ENCODE data around the gene SLIT1.

The SLIT1 gene

GRCh38 chr10:97071496-97071895 is 114.3 kb downstream of the SLIT1 start:
- no peak for TF ChIP-seq OSR1 (CRISPR knock-in tag; IDR thresholded peaks at IDR 0.05)
- TF ChIP-seq, protein P1, sequence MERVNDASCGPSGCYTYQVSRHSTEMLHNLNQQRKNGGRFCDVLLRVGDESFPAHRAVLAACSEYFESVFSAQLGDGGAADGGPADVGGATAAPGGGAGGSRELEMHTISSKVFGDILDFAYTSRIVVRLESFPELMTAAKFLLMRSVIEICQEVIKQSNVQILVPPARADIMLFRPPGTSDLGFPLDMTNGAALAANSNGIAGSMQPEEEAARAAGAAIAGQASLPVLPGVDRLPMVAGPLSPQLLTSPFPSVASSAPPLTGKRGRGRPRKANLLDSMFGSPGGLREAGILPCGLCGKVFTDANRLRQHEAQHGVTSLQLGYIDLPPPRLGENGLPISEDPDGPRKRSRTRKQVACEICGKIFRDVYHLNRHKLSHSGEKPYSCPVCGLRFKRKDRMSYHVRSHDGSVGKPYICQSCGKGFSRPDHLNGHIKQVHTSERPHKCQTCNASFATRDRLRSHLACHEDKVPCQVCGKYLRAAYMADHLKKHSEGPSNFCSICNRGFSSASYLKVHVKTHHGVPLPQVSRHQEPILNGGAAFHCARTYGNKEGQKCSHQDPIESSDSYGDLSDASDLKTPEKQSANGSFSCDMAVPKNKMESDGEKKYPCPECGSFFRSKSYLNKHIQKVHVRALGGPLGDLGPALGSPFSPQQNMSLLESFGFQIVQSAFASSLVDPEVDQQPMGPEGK (CRISPR knock-in tag; IDR thresholded peaks at IDR 0.05; ENCODE audit: borderline replicate concordance): no peak
- no peak for TF ChIP-seq SNAI2 (CRISPR knock-in tag; IDR thresholded peaks at IDR 0.05)
- no peak for TF ChIP-seq PPARA (CRISPR knock-in tag; IDR thresholded peaks at IDR 0.05; ENCODE audit: borderline replicate concordance)
- TF ChIP-seq CSDC2 (CRISPR knock-in tag; IDR thresholded peaks at IDR 0.05): no peak
- TF ChIP-seq BACH2 (CRISPR knock-in tag; IDR thresholded peaks at IDR 0.05; ENCODE audit: borderline replicate concordance): no peak
- no peak for TF ChIP-seq ZC3H10 (CRISPR knock-in tag; IDR thresholded peaks at IDR 0.05)
- TF ChIP-seq ARNTL (CRISPR knock-in tag; IDR thresholded peaks at IDR 0.05; ENCODE audit: borderline replicate concordance, low read depth): no peak
- no peak for TF ChIP-seq GLIS3 (CRISPR knock-in tag; IDR thresholded peaks at IDR 0.05)
- no peak for TF ChIP-seq TOX (CRISPR knock-in tag; IDR thresholded peaks at IDR 0.05; ENCODE audit: borderline replicate concordance)
- TF ChIP-seq ISL1 (CRISPR knock-in tag; IDR thresholded peaks at IDR 0.05): no peak
- TF ChIP-seq, protein P2, sequence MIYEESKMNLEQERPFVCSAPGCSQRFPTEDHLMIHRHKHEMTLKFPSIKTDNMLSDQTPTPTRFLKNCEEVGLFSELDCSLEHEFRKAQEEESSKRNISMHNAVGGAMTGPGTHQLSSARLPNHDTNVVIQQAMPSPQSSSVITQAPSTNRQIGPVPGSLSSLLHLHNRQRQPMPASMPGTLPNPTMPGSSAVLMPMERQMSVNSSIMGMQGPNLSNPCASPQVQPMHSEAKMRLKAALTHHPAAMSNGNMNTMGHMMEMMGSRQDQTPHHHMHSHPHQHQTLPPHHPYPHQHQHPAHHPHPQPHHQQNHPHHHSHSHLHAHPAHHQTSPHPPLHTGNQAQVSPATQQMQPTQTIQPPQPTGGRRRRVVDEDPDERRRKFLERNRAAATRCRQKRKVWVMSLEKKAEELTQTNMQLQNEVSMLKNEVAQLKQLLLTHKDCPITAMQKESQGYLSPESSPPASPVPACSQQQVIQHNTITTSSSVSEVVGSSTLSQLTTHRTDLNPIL (CRISPR knock-in tag; IDR thresholded peaks at IDR 0.05; ENCODE audit: low read depth): no peak
- no peak for TF ChIP-seq TCF4 (CRISPR knock-in tag; IDR thresholded peaks at IDR 0.05; ENCODE audit: borderline replicate concordance)
- no peak for TF ChIP-seq CSRNP3 (CRISPR knock-in tag; IDR thresholded peaks at IDR 0.05)
- no peak for TF ChIP-seq ESRRG (CRISPR knock-in tag; IDR thresholded peaks at IDR 0.05)
- no peak for TF ChIP-seq ZNF8 (CRISPR knock-in tag; IDR thresholded peaks at IDR 0.05)
- no peak for TF ChIP-seq ZNF70 (CRISPR knock-in tag; IDR thresholded peaks at IDR 0.05)
- no peak for ATAC-seq

- no peak for TF ChIP-seq TCF4 (CRISPR knock-in tag; IDR thresholded peaks at IDR 0.05; ENCODE audit: borderline replicate concordance)
- no peak for TF ChIP-seq ZNF565 (CRISPR knock-in tag; conservative IDR thresholded peaks at IDR 0.05; ENCODE audit: low read depth)
- no peak for TF ChIP-seq ZNF70 (CRISPR knock-in tag; IDR thresholded peaks at IDR 0.05)
- TF ChIP-seq PPARA (CRISPR knock-in tag; IDR thresholded peaks at IDR 0.05; ENCODE audit: borderline replicate concordance): no peak
- TF ChIP-seq SNAI2 (CRISPR knock-in tag; IDR thresholded peaks at IDR 0.05): no peak
- no peak for TF ChIP-seq TSHZ2 (CRISPR knock-in tag; IDR thresholded peaks at IDR 0.05)
- TF ChIP-seq, protein P3, sequence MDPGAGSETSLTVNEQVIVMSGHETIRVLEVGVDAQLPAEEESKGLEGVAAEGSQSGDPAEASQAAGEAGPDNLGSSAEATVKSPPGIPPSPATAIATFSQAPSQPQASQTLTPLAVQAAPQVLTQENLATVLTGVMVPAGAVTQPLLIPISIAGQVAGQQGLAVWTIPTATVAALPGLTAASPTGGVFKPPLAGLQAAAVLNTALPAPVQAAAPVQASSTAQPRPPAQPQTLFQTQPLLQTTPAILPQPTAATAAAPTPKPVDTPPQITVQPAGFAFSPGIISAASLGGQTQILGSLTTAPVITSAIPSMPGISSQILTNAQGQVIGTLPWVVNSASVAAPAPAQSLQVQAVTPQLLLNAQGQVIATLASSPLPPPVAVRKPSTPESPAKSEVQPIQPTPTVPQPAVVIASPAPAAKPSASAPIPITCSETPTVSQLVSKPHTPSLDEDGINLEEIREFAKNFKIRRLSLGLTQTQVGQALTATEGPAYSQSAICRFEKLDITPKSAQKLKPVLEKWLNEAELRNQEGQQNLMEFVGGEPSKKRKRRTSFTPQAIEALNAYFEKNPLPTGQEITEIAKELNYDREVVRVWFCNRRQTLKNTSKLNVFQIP (CRISPR knock-in tag; IDR thresholded peaks at IDR 0.05; ENCODE audit: borderline replicate concordance, low read depth): no peak
- TF ChIP-seq OSR1 (CRISPR knock-in tag; IDR thresholded peaks at IDR 0.05): no peak
- TF ChIP-seq ZC3H10 (CRISPR knock-in tag; IDR thresholded peaks at IDR 0.05): no peak
- no peak for TF ChIP-seq GLIS3 (CRISPR knock-in tag; IDR thresholded peaks at IDR 0.05)
- TF ChIP-seq ARNTL (CRISPR knock-in tag; IDR thresholded peaks at IDR 0.05; ENCODE audit: borderline replicate concordance, low read depth): no peak
- no peak for TF ChIP-seq BACH2 (CRISPR knock-in tag; IDR thresholded peaks at IDR 0.05; ENCODE audit: borderline replicate concordance)
- no peak for ATAC-seq
Observed at GRCh38 chr10:97069576-97070362, 116.0 kb downstream of the SLIT1 start.
